Activated T-cell treated with anti-CD3 and anti-CD28 coated beads, Interleukin-2, amount 50 U/mL, for 4 hours (primary cell): ENCODE results near the gene DMAC2. TPM values are rescaled to one million over a fixed set of nuclear protein-coding genes. Genes with fewer than 3 reads are reported as not detected.
"Not testable (repeated sequence)": the region's sequence is repeated elsewhere in the genome, so short reads cannot be mapped to it uniquely, and the experiment has no call there.

Experiments used
- ATAC-seq, 2 donors: fragments of 200-7000 bp; cut with Tn5 transposase; one replicate each; pipeline ENCODE4 v1.10.0; 2021
- DNase-seq: peaks from one replicate; pipeline ENCODE4 v3.0.0-alpha.2; 2020
- H3K27me3 Mint-ChIP-seq: one replicate; pipeline ENCODE4 v1.8.0; 2021; ENCODE audit warnings: low read depth, mixed read lengths
- H3K36me3 Mint-ChIP-seq: one replicate; pipeline ENCODE4 v1.8.0; 2022; ENCODE audit warnings: mixed read lengths; ENCODE audit not compliant: insufficient read depth
- H3K4me1 Mint-ChIP-seq: one replicate; pipeline ENCODE4 v1.8.0; 2021; ENCODE audit warnings: low read depth, mixed read lengths
- H3K4me3 Mint-ChIP-seq: one replicate; pipeline ENCODE4 v1.8.0; 2021; ENCODE audit warnings: mild to moderate bottlenecking, moderate library complexity, mixed read lengths
- H3K9me3 Mint-ChIP-seq: one replicate; pipeline ENCODE4 v1.8.0; 2021; ENCODE audit warnings: mixed read lengths
- total RNA-seq, 3 donors: library from RNA; stranded (reverse); gene quantifications; one replicate each; pipeline ENCODE4 v1.2.1, GENCODE V29; 2021

The DMAC2 gene
- total RNA-seq, 3 donors from 2014 or later: 70.9 to 79.8 (median 72.2) TPM

DNA sequence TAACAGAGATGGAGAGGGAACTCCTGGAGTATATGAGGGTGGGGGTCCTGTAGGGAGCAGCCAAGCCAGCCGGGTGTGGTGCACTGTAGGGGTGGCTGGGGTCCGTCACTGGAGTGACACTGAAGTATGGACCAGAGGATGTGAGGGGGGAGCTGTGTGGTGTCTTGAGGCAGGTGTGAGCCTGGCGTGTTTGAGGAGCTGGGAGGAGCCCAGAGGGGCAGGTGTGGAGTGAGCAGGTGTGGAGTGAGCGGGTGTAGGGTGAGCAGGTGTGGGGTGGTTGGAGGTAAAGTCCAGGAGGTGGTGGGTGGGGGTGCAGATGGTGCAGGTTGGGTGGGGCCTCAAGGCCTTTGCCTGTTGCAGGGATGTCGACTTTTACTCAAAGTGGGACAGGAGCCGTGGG, 18.4 kb downstream of the DMAC2 start:
- H3K4me1 Mint-ChIP-seq: peaks cover 5% of the 10 kb centered on the region
- no peak overlapping the region for H3K4me3 Mint-ChIP-seq
- no peaks in the 10 kb centered on the region for H3K27me3 Mint-ChIP-seq
- no peaks in the 10 kb centered on the region for H3K9me3 Mint-ChIP-seq
- ATAC-seq (no peak), DNase-seq (no peak)
- H3K36me3 Mint-ChIP-seq: peaks cover 27% of the 10 kb centered on the region

DNA sequence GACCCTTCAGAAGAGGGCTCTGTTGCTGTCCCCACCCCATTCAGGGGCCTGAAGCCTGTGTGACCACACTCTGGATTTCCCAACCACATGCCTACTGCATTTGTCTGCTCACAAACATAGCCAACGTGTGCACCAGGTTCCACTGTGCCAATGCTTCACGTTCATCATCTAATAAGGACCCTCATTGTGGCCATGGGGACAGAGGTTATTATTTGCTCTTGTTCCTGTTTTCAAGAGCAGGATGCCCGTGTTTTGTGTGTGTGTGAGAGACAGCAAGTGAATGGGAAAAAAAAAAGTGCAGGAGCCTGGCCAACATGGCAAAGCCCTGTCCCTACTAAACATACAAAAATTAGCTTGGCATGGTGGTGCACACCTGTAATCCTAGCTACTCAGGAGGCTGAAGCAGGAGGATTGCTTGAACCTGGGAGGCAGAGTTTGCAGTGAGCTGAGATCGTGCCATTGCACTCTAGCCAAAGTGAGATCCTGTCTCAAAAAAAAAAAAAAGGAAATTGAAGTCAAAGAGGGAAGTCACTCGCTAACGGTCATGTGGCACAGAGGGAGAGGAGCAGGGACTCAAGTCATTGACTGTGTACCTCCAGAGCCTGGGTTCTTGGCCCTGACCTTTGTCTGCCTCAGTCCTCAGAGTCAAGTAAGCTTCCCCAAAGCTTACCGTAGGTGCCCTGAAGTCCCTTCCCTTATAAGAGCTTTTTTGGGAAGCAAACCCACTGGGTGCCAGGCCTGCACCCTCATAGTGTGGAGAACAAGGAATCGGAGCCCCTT, 19.4 kb downstream of the DMAC2 start:
- Mint-ChIP-seq H3K9me3 (no peaks in the 10 kb centered on the region), H3K36me3 (peaks cover 27% of the 10 kb centered on the region), H3K27me3 (no peaks in the 10 kb centered on the region), H3K4me3 (no peak overlapping the region), H3K4me1 (no peaks in the 10 kb centered on the region)
- no peak for DNase-seq
- ATAC-seq: no peak

DNA sequence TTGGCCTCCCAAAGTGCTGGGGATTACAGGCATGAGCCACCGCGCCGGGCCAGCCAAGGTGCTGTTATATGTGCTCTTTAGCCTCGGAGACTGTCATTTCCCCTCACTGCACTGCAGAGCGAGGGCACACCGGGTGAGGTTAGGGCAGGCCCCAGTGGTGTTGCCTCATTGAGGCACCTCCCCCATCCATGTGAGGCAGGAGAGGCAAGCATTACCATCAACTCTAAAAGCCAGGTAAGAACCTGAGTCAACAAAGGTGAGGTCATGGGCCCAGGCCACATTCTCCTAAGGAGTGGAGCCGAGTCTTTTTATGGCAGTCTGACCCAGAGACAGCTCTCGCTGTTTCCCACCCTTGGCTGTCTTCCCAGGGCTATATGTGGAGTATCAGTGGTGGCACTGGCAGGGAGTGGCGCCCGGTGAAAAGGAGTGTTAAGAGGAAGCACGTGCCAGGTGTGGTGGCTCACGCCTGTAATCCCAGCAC, 23.5 kb downstream of the DMAC2 start:
- H3K36me3 Mint-ChIP-seq: peaks cover 34% of the 10 kb centered on the region
- ATAC-seq (no peak), DNase-seq (no peak)
- H3K9me3 Mint-ChIP-seq: no peaks in the 10 kb centered on the region
- no peak overlapping the region for H3K4me3 Mint-ChIP-seq
- no peaks in the 10 kb centered on the region for H3K4me1 Mint-ChIP-seq
- H3K27me3 Mint-ChIP-seq: no peaks in the 10 kb centered on the region

DNA sequence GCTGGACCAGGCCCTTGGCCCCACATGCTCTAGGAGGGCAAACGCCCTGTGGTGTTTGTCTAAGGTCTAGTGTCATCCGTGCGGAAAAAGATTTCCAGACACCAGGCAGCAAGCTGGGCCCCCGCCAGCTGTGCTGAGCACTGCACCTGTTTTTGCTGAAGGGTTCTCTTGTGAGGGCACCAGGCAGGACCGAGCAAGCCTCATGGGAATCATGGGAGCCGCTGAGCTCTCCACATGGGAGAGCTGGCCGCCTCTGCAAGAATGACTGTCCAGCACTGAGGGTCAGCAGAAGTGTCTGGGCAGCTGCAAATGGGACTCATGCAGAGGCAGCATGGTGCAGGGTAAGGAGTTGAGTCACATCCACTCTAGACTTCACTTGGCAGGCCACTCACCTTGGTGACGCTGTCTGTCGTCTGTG, 24.5 kb downstream of the DMAC2 start:
- Mint-ChIP-seq H3K4me3 (no peak overlapping the region), H3K9me3 (no peaks in the 10 kb centered on the region), H3K4me1 (peaks cover 1% of the 10 kb centered on the region), H3K36me3 (peaks cover 29% of the 10 kb centered on the region), H3K27me3 (no peaks in the 10 kb centered on the region)
- ATAC-seq (no peak), DNase-seq (no peak)

DNA sequence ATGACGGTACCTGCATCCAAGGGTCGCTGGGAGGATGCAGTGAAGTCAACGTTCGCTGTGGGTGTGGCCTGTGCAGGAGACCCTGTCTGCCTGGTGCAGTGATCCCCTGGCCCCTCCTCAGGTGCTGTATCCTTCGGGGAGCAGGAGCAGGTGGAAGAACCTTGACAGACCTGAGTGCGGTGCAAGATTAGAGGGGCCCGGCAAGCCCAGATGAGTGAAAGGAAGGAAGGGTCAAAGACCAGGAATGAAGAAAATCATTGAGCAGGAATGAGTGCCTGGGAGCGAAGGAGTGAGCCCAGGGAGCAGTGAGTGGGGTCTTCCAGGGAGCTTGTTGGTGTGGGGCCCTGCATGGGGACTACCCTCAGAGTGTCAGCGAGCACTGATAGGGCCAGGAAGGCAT, 25.3 kb downstream of the DMAC2 start:
- H3K9me3 Mint-ChIP-seq: no peaks in the 10 kb centered on the region
- DNase-seq: no peak
- ATAC-seq: no peak
- H3K36me3 Mint-ChIP-seq: peaks cover 27% of the 10 kb centered on the region
- no peaks in the 10 kb centered on the region for H3K27me3 Mint-ChIP-seq
- no peak overlapping the region for H3K4me3 Mint-ChIP-seq
- H3K4me1 Mint-ChIP-seq: peaks cover 6% of the 10 kb centered on the region

DNA sequence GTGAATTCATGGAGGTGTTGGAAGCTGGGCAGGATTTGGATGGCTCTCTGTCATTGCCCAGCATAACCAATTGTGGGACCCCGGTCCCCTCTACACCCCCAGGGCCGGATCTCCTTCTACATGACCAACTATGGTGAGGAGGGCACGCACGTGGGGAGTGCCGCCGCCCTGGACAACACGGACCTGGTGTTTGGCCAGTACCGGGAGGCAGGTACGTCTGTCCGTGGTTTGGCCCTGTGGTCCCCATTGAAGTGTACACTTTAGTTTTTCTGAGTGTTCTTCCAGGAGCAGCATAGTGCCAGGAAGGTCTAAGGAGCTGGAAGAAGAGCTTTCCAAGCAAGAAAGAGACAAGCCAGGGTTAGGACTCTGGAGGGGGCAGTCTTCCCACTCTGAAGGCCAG, 25.8 kb downstream of the DMAC2 start:
- Mint-ChIP-seq H3K27me3 (no peaks in the 10 kb centered on the region), H3K9me3 (no peaks in the 10 kb centered on the region), H3K4me1 (peaks cover 9% of the 10 kb centered on the region), H3K4me3 (no peak overlapping the region), H3K36me3 (peaks cover 24% of the 10 kb centered on the region)
- DNase-seq (no peak), ATAC-seq (no peak)

DNA sequence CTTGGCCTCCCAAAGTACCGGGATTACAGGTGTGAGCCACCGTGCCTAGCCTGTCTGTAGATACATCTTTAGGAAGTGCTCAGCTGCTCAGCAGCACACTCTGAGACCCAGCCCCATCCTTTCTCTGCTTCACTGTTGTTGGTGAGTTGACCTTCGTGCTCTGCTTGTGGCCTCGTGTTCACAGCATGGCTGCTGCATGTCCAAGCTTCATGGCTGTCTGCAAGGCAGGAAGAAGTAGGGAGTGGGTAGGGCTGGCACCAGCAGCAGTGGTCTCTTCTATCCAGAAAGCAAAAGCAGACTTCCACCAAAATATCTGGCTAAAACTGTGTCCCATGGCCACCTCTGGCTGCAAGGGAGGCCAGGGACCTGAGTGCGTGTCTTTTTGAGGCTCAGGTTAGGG, 26.8 kb downstream of the DMAC2 start:
- Mint-ChIP-seq H3K27me3 (no peaks in the 10 kb centered on the region), H3K4me3 (no peak overlapping the region), H3K4me1 (peaks cover 9% of the 10 kb centered on the region), H3K36me3 (peaks cover 20% of the 10 kb centered on the region), H3K9me3 (no peaks in the 10 kb centered on the region)
- ATAC-seq: no peak
- DNase-seq: no peak

DNA sequence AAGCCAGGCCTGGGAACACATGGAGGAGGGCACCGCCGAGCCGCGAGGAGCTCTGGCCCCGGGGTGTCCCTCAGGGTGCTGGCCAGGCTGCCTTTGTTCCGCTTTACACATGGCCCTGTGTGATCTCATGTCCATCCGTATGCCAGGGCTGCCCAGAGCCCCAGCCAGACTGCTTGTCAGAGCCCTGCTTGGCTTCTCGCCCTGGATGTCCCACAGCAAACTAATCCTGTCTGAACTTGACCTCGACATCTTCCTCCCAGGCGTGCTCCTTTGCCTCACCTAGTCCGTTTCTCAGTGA, 27.8 kb downstream of the DMAC2 start:
- DNase-seq: no peak
- Mint-ChIP-seq H3K4me3 (no peak overlapping the region), H3K4me1 (peaks cover 9% of the 10 kb centered on the region), H3K27me3 (no peaks in the 10 kb centered on the region), H3K36me3 (peaks cover 17% of the 10 kb centered on the region), H3K9me3 (no peaks in the 10 kb centered on the region)
- ATAC-seq: no peak

DNA sequence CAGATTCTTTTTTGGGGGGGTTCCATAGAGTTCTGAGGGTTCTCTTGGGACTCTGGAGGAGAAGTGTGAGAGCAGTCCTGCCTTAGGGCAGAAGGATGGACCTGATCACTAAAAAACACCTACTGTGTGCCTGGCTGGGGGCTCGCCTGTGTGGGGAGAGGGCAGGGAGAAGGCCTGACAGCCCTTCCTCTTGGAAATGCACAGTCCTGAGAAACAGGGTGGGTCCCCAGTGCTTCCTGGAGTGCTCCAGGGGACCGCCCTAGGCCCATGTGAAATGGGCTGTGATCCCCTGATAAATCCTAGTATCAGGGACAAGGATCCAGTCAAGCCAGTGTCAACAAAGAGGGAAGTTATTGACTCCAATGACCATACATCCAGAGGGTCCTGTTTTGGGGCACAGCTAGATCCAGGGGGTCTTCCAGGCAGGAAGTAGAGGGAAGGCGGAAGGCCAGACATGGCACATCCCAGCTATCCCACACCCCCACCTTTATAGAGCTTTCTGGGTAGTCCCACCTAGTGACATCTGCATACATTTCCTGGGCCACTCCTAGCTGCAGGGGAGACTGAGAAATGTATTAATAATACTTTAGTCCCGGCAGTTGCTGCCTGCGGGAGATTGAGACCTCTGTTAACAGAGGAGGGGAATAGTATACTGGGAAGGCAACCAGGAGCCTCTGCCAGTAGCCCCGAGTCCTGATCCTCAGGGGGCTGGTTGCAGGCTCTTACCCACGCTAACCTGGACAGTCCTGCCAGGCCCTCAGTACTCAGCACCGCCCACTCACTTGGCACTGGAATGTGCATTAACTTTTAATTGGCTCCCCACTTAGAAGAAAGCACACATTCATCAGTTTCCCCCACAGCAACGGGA, 28.4 kb downstream of the DMAC2 start:
- no peak for DNase-seq
- no peak for ATAC-seq
- Mint-ChIP-seq H3K4me3 (no peak overlapping the region), H3K9me3 (no peaks in the 10 kb centered on the region), H3K4me1 (peaks cover 9% of the 10 kb centered on the region), H3K27me3 (no peaks in the 10 kb centered on the region), H3K36me3 (peaks cover 17% of the 10 kb centered on the region)

DNA sequence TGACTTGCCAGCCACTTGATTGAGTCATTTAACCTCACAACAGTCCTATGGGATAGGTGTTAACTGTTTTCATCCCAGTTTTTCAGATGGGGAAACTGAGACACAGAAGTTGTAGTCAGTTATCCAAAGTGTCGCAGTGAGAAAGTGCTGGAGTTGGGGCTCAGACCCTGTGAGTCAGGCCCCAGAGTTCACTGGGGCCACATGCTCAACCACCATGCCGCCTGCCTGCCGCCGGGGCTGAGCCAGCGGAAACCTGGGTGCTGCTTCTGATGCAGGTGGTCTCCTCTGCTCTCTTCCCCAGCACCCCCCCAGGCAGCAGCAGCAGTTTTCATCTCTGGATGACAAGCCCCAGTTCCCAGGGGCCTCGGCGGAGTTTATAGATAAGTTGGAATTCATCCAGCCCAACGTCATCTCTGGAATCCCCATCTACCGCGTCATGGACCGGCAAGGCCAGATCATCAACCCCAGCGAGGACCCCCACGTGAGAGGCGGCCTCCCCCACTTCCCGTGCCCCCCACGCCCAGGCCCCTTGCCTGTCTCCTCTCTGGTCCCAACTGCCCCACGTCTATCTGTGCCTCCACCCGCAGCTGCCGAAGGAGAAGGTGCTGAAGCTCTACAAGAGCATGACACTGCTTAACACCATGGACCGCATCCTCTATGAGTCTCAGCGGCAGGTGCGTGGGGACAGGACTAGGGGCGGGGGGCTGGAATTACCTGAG, 29.2 kb downstream of the DMAC2 start:
- no peaks in the 10 kb centered on the region for H3K27me3 Mint-ChIP-seq
- ATAC-seq (no peak), DNase-seq (no peak)
- no peaks in the 10 kb centered on the region for H3K9me3 Mint-ChIP-seq
- H3K4me1 Mint-ChIP-seq: peaks cover 9% of the 10 kb centered on the region
- H3K36me3 Mint-ChIP-seq: peaks cover 17% of the 10 kb centered on the region
- H3K4me3 Mint-ChIP-seq: no peak overlapping the region

DNA sequence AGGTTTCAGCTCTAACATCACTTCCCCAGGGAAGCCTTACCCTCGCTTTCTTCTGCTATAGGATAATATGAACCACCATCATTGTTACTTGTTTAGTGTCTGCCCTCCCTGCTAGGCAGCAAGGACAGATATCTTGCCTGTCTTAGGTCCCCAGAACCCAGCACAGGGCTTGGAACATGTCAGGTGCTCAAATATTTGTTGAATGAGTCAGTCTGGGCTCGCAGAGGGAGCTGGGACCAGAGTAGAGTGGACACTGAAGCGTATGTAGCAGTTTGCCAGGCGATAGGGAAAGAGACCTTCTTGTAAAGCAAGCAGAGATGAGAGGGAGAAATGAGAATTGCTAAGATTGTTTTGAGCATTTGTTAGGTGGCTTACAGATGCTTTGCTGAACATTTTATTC, 30.4 kb downstream of the DMAC2 start:
- Mint-ChIP-seq H3K27me3 (no peaks in the 10 kb centered on the region), H3K36me3 (peaks cover 15% of the 10 kb centered on the region), H3K4me1 (peaks cover 9% of the 10 kb centered on the region), H3K4me3 (no peak overlapping the region), H3K9me3 (no peaks in the 10 kb centered on the region)
- DNase-seq (no peak), ATAC-seq (no peak)

DNA sequence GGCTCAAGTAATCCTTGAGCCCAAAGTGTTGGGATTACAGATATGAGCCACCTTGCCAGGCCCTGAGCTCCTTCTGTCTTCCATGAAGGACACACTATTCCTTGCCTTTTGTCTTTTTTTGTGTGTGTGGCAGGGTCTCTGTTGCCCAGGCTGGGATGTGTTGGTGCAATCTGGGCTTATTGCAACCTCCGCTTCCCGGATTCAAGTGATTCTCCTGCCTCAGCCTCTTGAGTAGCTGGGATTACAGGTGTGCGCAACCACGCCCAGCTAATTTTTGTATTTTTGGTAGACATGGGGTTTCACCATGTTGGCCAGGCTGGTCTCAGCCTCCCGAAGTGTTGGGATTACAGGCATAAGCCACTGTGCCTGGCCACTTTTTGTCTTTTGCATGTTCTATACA, 30.9 kb downstream of the DMAC2 start:
- not testable (repeated sequence) for H3K27me3 Mint-ChIP-seq, DNase-seq, ATAC-seq, H3K9me3 Mint-ChIP-seq, H3K4me3 Mint-ChIP-seq
- peaks cover 10% of the 10 kb centered on the region for H3K36me3 Mint-ChIP-seq
- peaks cover 11% of the 10 kb centered on the region for H3K4me1 Mint-ChIP-seq

DNA sequence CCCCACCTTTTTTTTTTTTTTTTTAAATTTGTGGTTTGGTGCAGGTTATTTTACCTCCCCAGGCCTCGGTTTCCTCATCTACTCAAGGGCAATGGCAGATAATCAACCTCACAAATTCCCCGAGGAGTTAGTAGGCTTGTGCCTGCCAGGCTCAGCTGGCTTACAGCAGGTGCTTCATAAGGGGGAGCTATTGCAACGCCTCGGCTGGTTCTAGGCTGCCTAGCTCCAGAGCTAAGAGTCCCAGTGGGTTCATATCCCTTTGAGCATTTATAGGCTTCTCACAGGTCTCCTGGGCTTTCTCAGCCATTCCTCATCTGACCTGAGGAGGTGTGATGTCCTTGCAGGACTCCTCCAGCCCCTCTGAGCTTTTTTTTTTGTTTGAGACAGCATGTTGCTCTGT, 31.5 kb downstream of the DMAC2 start:
- DNase-seq (no peak), ATAC-seq (no peak)
- Mint-ChIP-seq H3K9me3 (no peaks in the 10 kb centered on the region), H3K4me3 (no peak overlapping the region), H3K36me3 (peaks cover 4% of the 10 kb centered on the region), H3K27me3 (no peaks in the 10 kb centered on the region), H3K4me1 (peaks cover 11% of the 10 kb centered on the region)

DNA sequence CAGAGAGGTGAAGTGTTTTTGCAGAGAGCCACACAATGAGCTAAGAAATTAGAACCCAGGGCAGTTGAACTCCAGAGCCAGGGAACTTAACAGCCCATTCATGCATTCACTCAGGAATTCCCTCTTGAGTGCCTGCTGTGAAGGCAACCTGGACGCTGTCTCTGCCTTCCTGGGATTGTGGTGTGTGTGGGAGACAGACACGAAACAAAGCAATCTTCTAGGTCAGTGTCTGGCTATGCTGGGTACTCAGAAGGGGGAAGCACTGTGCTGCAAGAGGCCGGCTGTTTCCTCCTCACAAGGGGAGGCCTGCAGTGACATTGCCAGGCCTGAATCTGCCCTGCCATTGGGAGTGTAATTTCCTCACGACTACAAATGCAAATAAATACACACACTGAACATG, 32.4 kb downstream of the DMAC2 start:
- Mint-ChIP-seq H3K9me3 (no peaks in the 10 kb centered on the region), H3K27me3 (no peaks in the 10 kb centered on the region), H3K36me3 (peaks cover 3% of the 10 kb centered on the region), H3K4me1 (peaks cover 11% of the 10 kb centered on the region), H3K4me3 (no peak overlapping the region)
- no peak for DNase-seq
- ATAC-seq: no peak
